Renal cortex interstitium (tissue), 11 donors: ENCODE results near the gene OPN1SW. TPM values are rescaled to one million over a fixed set of nuclear protein-coding genes. Genes with fewer than 3 reads are reported as not detected.

Source experiments
- DNase-seq, 11 donors: peaks; one replicate each; pipeline ENCODE4 v3.0.0-alpha.2; 2013; ENCODE audit warnings: low read depth in 9 of 11, low spot score in 4 of 11; ENCODE audit errors: extremely low read depth in 1 of 11
- polyA plus RNA-seq, 3 donors: library from polyadenylated mRNA; unstranded; fragments of 120-200 nt; gene quantifications; one replicate each; pipeline ENCODE4 v1.2.1, GENCODE V29; 2013; ENCODE audit not compliant: insufficient read length in 3 of 3

OPN1SW gene
- polyA plus RNA-seq, 3 donors, result 1.0 to 1.7 (median 1.5) TPM

- DNase-seq, result no peak
Measured at GRCh38 chr7:128774029-128774689, 1.4 kb downstream of the OPN1SW start.

- DNase-seq, result no peak
Measured at GRCh38 chr7:128773604-128774003, 2.0 kb downstream of the OPN1SW start.

GRCh38 chr7:128770233-128770632 is 5.4 kb downstream of the OPN1SW start:
- no peak for DNase-seq

GRCh38 chr7:128767475-128768110 is 8.0 kb downstream of the OPN1SW start:
- no peak for DNase-seq

- no peak for DNase-seq
Measured at GRCh38 chr7:128763541-128763940, 12.1 kb downstream of the OPN1SW start.

GRCh38 chr7:128759242-128759641 is 16.4 kb downstream of the OPN1SW start:
- DNase-seq, result no peak

GRCh38 chr7:128758553-128758952 is 17.0 kb downstream of the OPN1SW start:
- DNase-seq, result no peak

- no peak for DNase-seq
Measured at GRCh38 chr7:128757203-128757602, 18.4 kb downstream of the OPN1SW start.

GRCh38 chr7:128755819-128756476 is 19.6 kb downstream of the OPN1SW start:
- DNase-seq, result no peak

GRCh38 chr7:128755075-128755818 is 20.3 kb downstream of the OPN1SW start:
- no peak for DNase-seq

- DNase-seq, result no peak
Measured at GRCh38 chr7:128752251-128752650, 23.3 kb downstream of the OPN1SW start.

GRCh38 chr7:128747327-128748079 is 28.1 kb downstream of the OPN1SW start:
- DNase-seq, result no peak

GRCh38 chr7:128745706-128746105 is 29.9 kb downstream of the OPN1SW start:
- no peak for DNase-seq

GRCh38 chr7:128744366-128744905 is 31.2 kb downstream of the OPN1SW start:
- DNase-seq, result no peak

GRCh38 chr7:128743112-128743772 is 32.4 kb downstream of the OPN1SW start:
- no peak for DNase-seq

- no peak for DNase-seq
Measured at GRCh38 chr7:128742206-128742605, 33.4 kb downstream of the OPN1SW start.

GRCh38 chr7:128741491-128741890 is 34.1 kb downstream of the OPN1SW start:
- no peak for DNase-seq

- no peak for DNase-seq
Measured at GRCh38 chr7:128740996-128741395, 34.6 kb downstream of the OPN1SW start.
